ENCODE results near the gene IFNL1.
"Not testable (repeated sequence)": the region's sequence is repeated elsewhere in the genome, so short reads cannot be mapped to it uniquely, and the experiment has no call there.

The IFNL1 gene

DNA sequence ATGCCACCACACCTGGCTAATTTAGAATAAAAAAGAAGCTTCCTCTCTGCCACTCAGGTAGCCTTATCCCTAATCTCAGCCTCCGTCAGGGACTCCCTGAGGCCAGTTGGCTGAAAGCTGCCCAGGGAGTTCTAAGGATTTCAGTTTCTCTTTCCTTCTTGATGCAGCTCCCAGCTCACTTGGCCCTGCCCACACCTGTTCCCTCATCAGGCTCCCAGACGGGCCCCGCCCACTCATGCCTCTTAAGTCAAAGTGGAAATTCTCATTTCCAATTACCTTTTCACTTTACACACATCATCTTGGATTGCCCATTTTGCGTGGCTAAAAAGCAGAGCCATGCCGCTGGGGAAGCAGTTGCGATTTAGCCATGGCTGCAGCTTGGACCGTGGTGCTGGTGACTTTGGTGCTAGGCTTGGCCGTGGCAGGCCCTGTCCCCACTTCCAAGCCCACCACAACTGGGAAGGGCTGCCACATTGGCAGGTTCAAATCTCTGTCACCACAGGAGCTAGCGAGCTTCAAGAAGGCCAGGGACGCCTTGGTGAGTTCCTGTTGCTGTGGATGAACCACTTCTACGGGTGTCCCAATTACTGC, at the start of gene IFNL1:
IFNL1 (plus strand) TSS at position 353 of the 591 bp plus-strand sequence; CDS start at position 368, 15 bp downstream.
- DNase-seq = no peak

DNA sequence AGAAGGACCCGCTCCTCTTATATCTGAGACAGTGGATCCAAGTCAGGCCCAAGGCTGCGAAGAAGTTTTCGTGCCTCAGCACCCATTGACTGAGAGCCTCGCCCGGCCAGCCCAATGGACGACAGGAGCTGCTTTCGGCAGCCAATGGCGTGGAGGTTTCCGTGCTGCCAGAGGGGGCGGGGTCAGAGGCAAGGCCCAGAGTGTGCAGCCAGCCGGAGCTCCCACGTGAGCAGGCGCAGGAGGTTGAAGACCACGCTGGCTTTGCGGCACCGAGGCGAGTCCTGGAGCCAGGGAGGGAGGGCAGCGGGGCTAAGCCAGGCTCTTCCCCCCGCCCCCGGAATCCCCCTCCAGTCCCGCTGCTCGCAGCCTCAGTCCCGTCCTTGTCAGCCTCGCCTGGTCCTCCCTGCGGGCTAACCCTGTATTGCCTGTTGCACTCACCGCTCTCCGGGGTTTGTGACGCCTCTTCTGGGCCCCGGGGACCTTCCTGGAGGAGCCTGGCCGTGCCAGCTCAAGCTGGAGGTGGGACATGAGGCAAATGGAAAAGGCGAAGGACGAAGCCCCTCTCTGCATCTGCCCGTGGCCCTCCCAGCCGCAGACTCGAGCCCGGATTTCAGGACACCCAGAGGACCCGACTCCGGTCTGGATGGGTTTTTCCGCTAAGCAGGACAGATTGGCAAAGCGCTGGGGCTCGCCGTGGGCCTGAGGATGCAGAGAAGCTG, 49.1 kb upstream of the IFNL1 start:
- no peak for DNase-seq

DNA sequence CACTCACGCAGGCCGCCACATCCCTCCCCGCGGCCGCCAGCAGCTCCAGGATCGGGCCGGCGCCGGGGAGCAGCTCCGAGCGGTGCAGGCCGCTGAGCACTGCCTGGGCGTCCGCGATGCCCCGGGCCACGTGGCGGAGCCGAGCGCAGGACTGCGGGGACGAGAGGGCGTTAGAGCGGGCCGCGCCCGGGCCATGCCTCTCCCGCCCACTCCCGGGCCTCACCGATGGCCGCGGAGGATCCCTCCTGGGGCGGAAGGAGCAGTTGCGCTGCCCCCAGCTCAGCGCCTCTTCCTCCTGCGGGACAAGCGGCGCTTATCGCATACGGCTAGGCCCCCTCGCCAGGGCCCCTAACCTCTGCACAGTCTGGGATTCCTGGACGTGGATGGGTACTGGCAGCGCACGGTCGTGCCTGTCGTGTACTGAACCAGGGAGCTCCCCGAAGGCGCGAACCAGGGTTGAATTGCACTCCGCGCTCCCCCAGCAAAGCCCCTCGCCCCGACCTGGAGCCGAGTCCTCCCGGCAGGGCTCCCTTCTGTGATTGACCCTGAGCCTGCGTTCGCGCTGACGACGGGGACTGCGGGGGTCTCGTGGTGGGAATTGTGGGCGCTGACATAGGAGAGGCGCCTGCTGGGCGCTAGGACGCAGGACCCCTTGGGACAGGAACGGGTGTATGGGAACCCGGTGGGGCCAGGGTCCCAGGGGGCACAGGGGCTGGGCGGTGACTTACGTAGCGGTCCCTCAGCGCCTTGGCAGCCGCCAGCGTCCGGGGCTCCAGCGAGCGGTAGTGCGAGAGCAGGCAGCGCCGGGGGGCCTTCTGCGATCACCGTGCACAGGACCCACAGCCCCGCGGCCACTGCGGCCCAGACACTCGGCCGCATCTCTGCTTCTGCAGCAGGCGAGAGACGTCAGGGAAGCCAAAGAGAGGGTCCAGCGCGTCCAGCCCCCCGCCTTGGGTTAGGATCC, 48.2 kb upstream of the IFNL1 start:
- no peak for DNase-seq

DNA sequence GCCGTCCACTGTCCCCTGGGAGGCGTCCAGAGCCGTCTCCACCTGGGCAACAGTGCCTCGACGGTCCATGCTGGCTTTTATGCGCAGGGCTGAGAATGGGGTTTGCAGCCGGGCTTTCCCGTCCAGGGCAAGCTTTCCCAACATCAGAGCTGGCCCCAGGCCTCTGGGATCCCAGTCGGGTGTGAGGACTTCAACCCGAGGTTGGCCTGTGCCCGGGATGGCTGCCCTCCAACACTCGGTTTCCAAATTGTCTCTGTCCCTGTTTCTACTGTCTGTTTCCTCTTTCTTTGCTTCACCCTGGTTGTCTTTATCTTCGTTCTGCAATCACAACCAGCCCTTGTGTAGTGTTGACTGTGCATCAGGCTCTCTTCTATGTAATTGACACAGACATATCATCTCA, 47.4 kb upstream of the IFNL1 start, which contains the start of gene IFNL4:
IFNL4 (minus strand) TSS at position 51 of the 400 bp plus-strand sequence.
- DNase-seq = no peak

DNA sequence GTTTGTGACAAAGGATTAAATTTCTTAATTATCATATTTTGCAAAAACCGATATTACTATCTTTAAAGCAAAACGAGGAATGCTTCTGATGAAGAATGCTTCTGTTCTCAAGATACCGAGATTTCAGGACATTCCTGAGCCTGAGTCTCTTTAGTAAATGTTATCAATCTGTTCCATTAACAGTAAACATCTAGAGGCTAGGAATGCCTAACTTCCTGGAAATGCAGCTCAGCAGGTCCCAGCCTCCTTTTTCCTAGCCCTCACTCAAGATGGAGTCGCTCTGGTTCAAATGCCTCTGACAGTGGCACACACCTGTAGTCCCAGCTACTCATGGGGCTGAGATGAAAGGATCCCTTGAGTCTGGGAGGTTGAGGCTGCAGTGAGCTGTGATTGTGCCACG, 45.1 kb upstream of the IFNL1 start:
- no peak for DNase-seq

DNA sequence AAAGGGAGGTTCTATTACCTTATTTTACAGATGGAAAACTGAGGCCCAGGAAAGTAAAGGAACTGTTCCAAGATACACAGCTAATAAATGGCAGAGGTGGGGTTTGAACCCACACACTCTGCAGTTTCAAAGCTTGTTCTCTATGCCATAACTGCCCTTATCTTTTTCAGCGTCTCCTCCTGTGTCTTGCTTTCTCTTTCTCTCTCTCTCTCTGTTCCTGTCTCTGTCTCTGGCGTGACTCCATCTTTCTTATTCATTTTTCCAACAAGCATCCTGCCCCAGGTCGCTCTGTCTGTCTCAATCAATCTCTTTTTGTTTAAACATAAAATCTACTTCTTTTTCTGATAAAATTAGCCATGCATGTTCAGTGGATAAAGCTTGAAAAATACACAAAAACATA, 44.4 kb upstream of the IFNL1 start:
- DNase-seq = no peak

DNA sequence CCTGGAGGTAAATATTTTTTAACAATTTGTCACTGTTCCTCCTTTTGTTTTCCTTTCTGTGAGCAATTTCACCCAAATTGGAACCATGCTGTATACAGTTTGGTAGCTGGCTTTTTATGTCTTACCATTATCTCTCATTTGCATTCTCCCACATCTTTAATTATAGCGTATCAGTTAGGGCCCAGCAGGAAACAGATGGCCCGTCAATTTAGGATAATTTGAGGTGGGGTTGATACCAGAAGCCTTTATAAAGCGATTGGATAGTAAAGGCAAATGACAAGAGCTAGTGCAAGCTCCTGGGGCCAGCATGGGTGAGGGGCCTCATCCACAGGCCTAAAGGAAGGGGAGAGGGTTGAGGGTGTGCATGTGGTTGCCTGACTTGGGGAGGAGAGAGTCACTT, 43.7 kb upstream of the IFNL1 start:
- no peak for DNase-seq

DNA sequence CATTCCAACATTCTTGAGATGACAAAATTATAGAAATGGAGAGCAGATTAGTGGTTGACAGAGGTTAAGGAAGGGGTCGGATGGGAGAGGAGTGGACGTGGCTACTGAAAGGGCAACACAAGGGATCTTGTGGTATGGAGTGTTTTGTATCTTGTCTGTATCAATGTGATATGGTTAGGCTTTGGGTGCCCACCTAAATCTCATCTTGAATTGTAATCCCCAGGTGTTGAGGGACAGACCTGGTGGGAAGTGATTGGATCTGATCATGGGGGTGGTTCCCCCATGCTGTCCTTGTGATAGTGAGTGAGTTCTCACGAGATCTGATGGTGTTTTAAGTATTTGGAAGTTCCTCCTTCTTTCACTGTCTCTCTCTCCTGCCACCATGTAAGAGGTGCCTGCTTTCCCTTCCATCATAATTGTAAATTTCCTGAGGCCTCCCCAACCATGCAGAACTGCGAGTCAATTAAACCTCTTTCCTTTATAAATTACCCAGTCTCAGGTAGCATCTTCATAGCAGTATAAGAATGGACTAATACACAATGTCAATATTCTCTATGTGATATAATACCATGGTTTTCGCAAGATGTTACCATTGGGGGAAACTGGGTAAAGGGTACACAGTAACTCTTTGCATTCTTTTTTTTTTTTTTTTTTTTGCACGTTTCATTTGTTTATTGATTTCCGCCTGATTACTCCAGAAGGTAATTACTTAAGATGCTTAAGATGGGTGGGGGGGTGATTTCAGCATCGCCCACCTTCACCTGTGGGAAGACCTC, 42.6 kb upstream of the IFNL1 start:
- no peak for DNase-seq

DNA sequence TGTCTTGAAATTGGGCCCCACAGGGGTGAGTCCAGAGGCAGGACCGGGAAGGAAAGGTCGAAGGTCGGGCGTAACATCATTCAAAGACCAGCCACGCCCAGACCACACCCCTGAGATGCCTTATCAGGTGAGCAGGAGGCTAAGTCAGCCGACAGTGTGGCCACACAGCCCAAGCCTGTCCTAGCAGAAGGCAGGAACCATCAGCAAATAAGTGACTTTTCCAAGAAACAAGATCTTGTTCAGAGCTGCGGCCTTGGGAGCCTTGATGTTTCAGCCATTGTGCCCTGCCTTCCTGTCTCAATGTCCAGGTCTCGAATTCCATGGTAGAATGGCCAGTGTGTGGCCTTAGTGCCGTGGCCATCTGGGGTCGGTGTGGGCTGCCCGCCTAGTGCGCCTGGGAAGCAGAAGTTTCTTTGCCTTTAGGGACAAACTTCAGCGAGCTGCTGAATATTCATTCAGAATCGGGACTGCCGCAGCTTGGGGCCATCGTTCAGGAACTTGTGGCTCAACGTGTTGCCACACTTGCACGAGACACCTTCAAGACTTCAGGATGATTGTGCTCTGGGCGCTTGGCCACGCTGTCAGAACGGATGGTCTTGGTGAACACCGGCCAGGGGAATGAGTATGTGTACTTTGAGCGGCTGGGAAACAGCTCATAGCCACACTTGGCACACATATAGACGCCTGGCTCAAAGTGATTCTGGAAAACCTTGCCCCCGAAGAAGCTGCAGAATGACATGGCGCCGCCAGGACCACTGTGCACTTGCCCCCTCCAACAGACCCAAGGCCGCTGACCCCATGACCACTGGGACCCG, 41.5 kb upstream of the IFNL1 start:
- no peak for DNase-seq

DNA sequence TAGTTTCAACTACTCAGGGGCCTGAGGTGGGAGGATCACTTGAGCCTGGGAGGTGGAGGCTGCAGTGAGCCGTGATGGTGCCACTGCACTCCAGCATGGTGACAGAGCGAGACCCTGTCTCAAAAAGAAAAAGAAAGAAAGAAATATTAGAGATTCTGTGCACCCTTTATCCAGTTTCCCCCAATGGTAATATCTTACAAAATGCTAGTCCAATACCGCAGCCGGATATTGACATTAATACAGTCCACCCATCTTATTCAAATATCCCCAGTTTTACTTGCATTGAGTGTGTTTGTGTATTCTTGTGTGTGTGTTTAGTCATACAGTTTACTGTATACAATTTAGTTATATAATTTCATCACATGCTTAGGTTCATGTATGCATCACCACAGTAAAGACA, 39.0 kb upstream of the IFNL1 start:
- DNase-seq = no peak

DNA sequence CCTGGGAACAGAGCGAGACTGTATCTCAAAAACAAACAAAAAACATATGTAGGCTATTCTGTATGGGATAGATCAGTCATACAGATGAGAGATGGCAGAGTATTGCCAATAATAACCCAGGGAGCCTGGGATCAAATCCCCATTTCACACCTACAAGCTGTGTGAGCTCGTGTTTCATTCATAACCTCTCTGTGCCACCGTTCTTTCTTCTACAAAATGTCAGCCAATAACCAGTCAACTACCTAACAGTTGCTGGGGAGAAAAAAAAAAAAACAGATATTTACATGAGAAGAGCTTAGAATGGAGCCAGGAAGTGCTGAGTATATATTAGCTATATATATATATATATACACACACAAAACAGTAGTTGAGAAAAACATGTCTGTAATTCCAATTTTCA, 34.5 kb upstream of the IFNL1 start:
- DNase-seq = no peak

DNA sequence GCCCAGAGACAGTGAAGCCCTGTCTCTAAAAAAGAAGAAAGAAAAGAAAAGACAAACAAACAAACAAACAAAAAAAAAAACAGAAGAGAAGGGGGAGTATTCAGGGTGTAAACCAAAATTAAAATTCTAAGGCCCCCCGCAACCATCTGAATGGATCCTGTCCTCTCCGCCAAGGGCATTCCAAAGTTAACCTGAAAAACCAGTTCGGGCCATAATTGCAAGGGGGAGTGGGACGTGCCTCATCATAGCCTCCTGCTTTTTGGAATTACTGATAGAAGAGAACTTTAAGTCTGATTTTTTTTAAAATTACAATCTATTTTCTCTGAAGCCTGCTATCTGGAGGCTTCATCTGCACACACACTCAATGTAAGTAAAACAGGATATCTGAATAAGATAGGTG, 33.7 kb upstream of the IFNL1 start:
- DNase-seq = no peak

DNA sequence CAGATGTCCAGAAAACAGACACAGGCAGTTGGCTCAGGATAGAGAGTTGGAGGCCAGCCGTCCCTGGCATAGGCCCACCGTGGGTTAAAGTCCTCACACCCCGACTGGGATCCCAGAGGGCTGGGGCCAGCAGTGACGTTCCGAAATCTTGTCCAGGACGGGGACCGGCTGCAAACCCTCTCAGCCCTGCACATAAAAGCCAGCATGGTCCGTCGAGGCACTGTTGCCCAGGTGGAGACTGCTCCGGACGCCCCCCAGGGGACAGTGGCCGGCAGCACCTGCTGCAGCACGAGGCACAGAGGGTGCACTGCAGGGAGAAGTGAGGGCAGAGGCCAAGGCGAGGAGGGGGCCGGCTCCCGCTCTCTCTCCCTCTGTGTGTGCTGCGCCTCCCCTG, 32.3 kb upstream of the IFNL1 start:
- no peak for DNase-seq

DNA sequence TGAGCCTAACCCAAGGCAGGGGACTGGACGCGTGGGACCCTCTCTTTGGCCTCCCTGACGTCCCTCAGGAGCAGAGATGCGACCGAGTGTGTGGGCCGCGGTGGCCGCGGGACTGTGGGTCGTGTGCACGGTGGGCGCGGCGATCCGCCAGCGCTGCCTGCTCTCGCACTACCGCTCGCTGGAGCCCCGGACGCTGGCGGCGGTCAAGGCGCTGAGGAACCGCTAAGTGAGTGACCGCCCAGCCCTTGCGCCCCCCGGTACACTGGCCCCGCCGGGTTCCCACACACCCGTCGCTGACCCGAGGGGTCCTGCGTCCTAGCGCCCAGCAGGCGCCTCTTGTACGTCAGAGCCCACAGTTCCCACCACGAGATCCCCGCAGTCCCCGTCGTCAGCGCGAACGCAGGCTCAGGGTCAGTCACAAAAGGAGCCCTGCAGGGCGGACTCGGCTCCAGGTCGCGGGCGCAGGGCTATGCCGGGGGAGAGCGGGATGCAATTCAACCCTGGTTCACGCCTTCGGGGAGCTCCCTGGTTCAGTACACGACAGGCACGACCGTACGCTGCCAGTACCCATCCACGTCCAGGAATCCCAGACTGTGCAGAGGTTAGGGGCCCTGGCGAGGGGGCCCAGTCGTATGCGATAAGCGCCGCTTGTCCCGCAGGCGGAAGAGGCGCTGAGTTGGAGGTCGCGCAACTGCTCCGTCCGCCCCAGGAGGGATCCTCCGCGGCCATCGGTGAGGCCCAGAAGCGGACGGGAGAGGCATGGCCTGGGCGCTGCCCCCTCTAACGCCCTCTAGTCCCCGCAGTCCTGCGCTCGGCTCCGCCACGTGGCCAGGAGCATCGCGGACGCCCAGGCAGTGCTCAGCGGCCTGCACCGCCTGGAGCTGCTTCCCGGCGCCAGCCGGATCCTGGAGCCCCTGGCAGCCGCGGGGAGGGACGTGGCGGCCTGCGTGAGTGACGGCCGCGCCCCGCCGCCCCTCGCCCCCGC, 31.6 kb upstream of the IFNL1 start:
- no peak for DNase-seq

DNA sequence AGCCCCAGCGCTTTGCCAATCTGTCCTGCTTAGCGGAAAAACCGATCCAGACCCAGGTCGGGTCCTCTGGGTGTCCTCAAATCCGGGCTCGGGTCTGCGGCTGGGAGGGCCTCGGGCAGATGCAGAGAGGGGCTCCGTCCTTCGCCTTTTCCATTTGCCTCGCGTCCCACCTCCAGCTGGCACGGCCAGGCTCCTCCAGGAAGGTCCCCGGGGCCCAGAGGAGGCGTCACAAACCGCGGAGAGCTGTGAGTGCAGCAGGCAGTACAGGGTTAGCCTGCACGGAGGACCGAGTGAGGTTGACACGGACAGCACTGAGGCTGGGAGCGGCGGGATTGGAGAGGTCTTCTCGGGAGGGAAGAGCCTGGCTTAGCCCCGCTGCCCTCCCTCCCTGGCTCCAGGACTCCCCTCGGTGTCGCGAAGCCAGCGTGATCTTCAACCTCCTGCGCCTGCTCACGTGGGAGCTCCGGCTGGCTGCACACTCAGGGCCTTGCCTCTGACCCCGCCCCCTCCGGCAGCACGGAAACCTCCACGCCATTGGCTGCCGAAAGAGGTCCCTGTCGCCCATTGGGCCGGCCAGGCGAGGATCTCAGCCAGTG, 30.8 kb upstream of the IFNL1 start:
- DNase-seq = no peak

DNA sequence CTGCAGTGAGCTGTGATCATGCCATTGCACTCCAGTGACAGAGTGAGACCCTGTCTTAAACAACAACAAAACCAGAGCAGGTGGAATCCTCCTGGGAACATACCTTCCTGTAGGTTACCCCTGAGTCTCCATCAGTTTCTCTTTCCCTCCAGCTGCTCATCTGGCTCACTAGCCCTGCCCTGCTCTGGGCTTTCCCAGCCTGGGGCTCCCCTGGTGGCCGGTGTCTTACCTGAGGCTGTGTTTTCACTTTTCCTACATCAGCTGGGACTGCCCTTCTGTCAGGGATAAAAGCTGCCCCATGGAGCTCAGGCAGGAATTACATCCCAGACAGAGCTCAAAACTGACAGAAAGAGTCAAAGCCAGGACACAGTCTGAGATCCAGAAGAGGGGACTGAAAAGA, 28.1 kb upstream of the IFNL1 start, which contains the start of gene IFNL2:
IFNL2 (plus strand) TSS at position 312 of the 400 bp plus-strand sequence. CDS start 173 bp downstream, outside the sequence.
- not testable (repeated sequence) for DNase-seq

DNA sequence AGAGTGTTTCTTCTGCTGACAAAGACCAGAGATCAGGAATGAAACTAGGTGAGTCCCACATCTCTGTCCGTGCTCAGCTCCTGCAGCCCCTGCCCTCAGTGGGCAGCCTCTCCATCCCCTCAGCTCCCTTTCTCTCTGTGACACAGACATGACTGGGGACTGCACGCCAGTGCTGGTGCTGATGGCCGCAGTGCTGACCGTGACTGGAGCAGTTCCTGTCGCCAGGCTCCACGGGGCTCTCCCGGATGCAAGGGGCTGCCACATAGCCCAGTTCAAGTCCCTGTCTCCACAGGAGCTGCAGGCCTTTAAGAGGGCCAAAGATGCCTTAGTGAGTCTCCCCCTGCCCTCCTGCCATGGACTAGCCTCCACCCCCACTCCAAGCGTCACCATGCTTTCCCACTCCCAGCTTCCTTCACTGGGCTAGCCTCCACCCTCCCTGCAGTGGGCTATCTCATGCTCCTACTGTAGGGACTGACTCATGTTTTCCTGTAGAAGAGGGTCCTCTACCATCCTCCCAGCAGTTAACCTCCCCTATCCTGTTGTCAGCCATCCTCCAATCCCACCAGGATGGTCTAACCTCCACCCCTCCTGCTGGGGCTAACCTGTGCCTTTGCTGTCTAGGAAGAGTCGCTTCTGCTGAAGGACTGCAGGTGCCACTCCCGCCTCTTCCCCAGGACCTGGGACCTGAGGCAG, 27.5 kb upstream of the IFNL1 start:
- not testable (repeated sequence) for DNase-seq

DNA sequence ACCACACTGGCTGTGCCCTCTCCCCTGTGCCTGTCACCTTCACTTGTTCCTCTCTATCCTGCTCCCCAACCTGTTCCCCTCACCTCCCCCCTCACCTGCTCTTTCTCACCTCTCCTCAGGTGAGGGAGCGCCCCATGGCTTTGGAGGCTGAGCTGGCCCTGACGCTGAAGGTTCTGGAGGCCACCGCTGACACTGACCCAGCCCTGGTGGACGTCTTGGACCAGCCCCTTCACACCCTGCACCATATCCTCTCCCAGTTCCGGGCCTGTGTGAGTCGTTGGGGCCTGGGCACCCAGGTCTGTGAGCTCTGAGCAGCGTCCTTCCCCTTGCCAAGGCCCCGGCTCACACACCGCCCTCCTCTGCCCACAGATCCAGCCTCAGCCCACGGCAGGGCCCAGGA, 26.8 kb upstream of the IFNL1 start:
- DNase-seq = not testable (repeated sequence)

Data from NCI-H1048 (cell line).